MM.1S (cell line): Measurements from ENCODE around the gene GRK3.

Experiments
- DNase-seq: peaks from one replicate; pipeline ENCODE4 v3.0.0-alpha.2; 2015
- H2AFZ ChIP-seq: fragments of 300-600 bp; sonication (generic); 2 replicates; pipeline ENCODE4 v1.6.0; 2016; ENCODE audit warnings: antibody characterized with exemption, low read length
- H3F3A ChIP-seq: fragments of 300-600 bp; sonication (generic); 2 replicates; pipeline ENCODE4 v1.6.1; 2016; ENCODE audit warnings: mild to moderate bottlenecking, antibody characterized with exemption, low read length, moderate library complexity, mixed read lengths; ENCODE audit not compliant: insufficient read depth
- H3K27ac ChIP-seq: fragments of 300-600 bp; sonication (generic); 2 replicates; pipeline ENCODE4 v1.5.1; 2016; ENCODE audit warnings: mild to moderate bottlenecking, low read length
- H3K27me3 ChIP-seq: fragments of 300-600 bp; sonication (generic); replicated peaks from 2 replicates; pipeline ENCODE4 v1.6.0; 2016; ENCODE audit warnings: low read length; ENCODE audit not compliant: insufficient read depth
- H3K36me3 ChIP-seq: fragments of 300-600 bp; sonication (generic); replicated peaks from 2 replicates; pipeline ENCODE4 v1.6.1; 2016; ENCODE audit warnings: mild to moderate bottlenecking, low read length, mixed read lengths; ENCODE audit not compliant: insufficient read depth
- H3K4me1 ChIP-seq: fragments of 300-600 bp; sonication (generic); 2 replicates; pipeline ENCODE4 v1.6.1; 2016; ENCODE audit warnings: low read length, mixed read lengths
- H3K4me2 ChIP-seq: fragments of 300-600 bp; sonication (generic); 2 replicates; pipeline ENCODE4 v1.6.0; 2016; ENCODE audit warnings: low read depth, low read length
- H3K4me3 ChIP-seq: fragments of 300-600 bp; sonication (generic); 2 replicates; pipeline ENCODE4 v1.5.1; 2016; ENCODE audit warnings: low read length, mixed read lengths
- H3K79me2 ChIP-seq: fragments of 300-600 bp; sonication (generic); 2 replicates; pipeline ENCODE4 v1.6.1; 2016; ENCODE audit warnings: mixed run types, low read length, mixed read lengths
- H3K9ac ChIP-seq: fragments of 300-600 bp; sonication (generic); 2 replicates; pipeline ENCODE4 v1.6.1; 2016; ENCODE audit warnings: low read length, mixed read lengths
- H3K9me2 ChIP-seq: fragments of 300-600 bp; sonication (generic); replicated peaks from 2 replicates; pipeline ENCODE4 v1.6.1; 2016; ENCODE audit warnings: mild to moderate bottlenecking, low read length, mixed read lengths; ENCODE audit not compliant: insufficient read depth
- H3K9me3 ChIP-seq: fragments of 300-600 bp; sonication (generic); replicated peaks from 2 replicates; pipeline ENCODE4 v1.6.1; 2016; ENCODE audit warnings: mild to moderate bottlenecking, low read length, mixed read lengths; ENCODE audit not compliant: insufficient read depth
- H4K20me1 ChIP-seq: fragments of 300-600 bp; sonication (generic); 2 replicates; pipeline ENCODE4 v1.6.1; 2016; ENCODE audit warnings: mild to moderate bottlenecking, low read length, moderate library complexity, mixed read lengths; ENCODE audit not compliant: insufficient read depth
- EZH2 ChIP-seq: fragments of 300-600 bp; sonication (generic); optimal IDR thresholded peaks from 2 replicates; pipeline ENCODE3; 2017; ENCODE audit warnings: low read depth, mild to moderate bottlenecking, antibody characterized with exemption, low read length, mixed read lengths
- EZH2phosphoT487 ChIP-seq: fragments of 300-600 bp; sonication (generic); IDR thresholded peaks from 2 replicates; pipeline ENCODE4 v1.6.1; 2018; ENCODE audit warnings: antibody characterized with exemption, low read length
- TF ChIP-seq, protein P1 (sequence below): fragments of 300-600 bp; sonication (generic); IDR thresholded peaks from 2 replicates; pipeline ENCODE4 v1.5.1; 2016; ENCODE audit warnings: antibody characterized with exemption, low read length, mixed read lengths

GRK3 gene

DNA sequence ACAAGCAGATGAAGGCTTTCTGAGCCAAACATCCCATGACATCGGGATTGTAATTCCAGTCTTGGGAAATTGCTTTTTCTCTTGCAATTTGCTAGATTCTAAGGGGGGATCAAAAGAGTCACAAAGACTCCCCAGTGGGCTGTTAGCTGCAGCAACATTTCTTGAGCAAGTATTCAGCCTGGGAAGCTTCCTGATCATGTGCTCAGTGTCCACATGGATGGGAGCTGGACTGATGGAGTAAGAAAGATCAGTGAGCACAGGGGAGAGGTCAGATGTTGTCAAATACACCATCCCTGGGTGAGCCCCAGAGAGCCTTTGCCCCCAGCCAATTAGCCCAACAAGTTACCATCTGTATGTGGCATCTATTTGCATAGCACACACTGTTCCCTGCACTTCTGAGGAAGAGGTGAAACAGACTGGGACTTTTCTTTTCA is 10.2 kb upstream of the GRK3 start:
- Histone ChIP-seq H3K9me3 (no peaks in the 10 kb centered on the region), H3K4me2 (no peak overlapping the region), H3K27ac (no peak overlapping the region)

DNA sequence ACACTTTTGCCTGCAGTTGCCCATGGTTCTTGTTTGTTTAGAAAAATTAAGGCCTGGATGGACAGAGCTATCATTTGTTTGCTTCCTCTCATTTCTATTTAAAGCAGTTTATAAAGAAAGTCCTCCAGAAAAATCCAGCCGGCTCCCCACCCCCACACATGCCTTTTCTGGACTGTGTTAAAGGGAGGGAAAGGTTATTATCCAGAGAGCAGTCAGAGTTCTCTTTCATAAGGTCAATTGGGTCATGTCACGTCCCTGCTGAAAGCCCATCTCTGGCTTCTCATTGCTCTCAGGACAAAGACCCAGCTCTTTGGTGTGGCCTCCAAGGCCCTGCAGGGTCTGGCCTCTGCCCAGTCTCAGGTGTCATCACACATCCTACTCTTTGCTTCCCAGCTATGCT is 9.8 kb upstream of the GRK3 start:
- Histone ChIP-seq H3F3A (no peaks in the 10 kb centered on the region), H2AFZ (no peak overlapping the region), H4K20me1 (no peaks in the 10 kb centered on the region), H3K27ac (no peak overlapping the region), H3K4me1 (no peaks in the 10 kb centered on the region), H3K9me2 (no peaks in the 10 kb centered on the region), H3K4me2 (no peak overlapping the region), H3K9me3 (no peaks in the 10 kb centered on the region), H3K27me3 (no peaks in the 10 kb centered on the region), H3K9ac (no peak overlapping the region), H3K36me3 (no peaks in the 10 kb centered on the region), H3K79me2 (no peaks in the 10 kb centered on the region), H3K4me3 (no peak overlapping the region)
- TF ChIP-seq EZH2phosphoT487 (no peak), EZH2 (no peak)
- TF ChIP-seq, protein P1, sequence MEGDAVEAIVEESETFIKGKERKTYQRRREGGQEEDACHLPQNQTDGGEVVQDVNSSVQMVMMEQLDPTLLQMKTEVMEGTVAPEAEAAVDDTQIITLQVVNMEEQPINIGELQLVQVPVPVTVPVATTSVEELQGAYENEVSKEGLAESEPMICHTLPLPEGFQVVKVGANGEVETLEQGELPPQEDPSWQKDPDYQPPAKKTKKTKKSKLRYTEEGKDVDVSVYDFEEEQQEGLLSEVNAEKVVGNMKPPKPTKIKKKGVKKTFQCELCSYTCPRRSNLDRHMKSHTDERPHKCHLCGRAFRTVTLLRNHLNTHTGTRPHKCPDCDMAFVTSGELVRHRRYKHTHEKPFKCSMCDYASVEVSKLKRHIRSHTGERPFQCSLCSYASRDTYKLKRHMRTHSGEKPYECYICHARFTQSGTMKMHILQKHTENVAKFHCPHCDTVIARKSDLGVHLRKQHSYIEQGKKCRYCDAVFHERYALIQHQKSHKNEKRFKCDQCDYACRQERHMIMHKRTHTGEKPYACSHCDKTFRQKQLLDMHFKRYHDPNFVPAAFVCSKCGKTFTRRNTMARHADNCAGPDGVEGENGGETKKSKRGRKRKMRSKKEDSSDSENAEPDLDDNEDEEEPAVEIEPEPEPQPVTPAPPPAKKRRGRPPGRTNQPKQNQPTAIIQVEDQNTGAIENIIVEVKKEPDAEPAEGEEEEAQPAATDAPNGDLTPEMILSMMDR = no peak
- DNase-seq = no peak

More for the DNA sequence above, 10.2 kb upstream of the GRK3 start:
- H4K20me1 ChIP-seq = no peaks in the 10 kb centered on the region
- H3K4me3 ChIP-seq = no peak overlapping the region
- DNase-seq = no peak
- H3K9ac ChIP-seq = no peak overlapping the region
- H3K9me2 ChIP-seq = no peaks in the 10 kb centered on the region
- H2AFZ ChIP-seq = no peak overlapping the region
- H3K36me3 ChIP-seq = no peaks in the 10 kb centered on the region
- no peaks in the 10 kb centered on the region for H3K4me1 ChIP-seq
- H3F3A ChIP-seq = no peaks in the 10 kb centered on the region
- no peak for TF ChIP-seq EZH2
- no peaks in the 10 kb centered on the region for H3K79me2 ChIP-seq
- no peaks in the 10 kb centered on the region for H3K27me3 ChIP-seq

DNA sequence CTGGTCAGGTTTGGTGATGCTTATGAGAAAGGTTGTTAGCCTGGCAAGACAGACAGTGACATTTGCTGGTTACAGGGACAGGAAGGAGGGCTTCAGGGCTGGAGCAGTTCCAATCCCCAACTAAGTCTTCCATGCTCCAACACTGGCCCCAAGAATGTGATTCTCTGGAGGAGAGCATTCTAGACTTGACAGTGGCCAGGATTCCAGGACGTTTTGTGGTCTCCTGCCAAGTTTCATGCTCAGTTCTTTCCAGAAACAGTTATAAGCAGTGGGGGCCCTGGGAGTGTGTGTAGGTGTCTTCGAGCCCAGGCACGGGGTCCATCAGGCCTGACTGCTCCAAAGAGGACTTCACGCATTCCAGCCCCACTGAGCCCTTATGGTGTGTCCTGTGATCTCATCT is 8.9 kb upstream of the GRK3 start:
- H3K27ac ChIP-seq = no peak overlapping the region
- H3K4me1 ChIP-seq = no peaks in the 10 kb centered on the region
- no peaks in the 10 kb centered on the region for H4K20me1 ChIP-seq
- H3K9me3 ChIP-seq = no peaks in the 10 kb centered on the region
- H3K27me3 ChIP-seq = no peaks in the 10 kb centered on the region
- TF ChIP-seq, protein P1 = no peak
- TF ChIP-seq EZH2 = no peak
- TF ChIP-seq EZH2phosphoT487 = no peak
- H3K4me2 ChIP-seq = no peak overlapping the region
- H3K36me3 ChIP-seq = no peaks in the 10 kb centered on the region
- no peak for DNase-seq
- H3K4me3 ChIP-seq = no peak overlapping the region
- no peaks in the 10 kb centered on the region for H3K9me2 ChIP-seq
- no peak overlapping the region for H3K9ac ChIP-seq
- H2AFZ ChIP-seq = no peak overlapping the region
- H3F3A ChIP-seq = no peaks in the 10 kb centered on the region
- H3K79me2 ChIP-seq = no peaks in the 10 kb centered on the region

- H3K27me3 ChIP-seq = no peaks in the 10 kb centered on the region
- H3K27ac ChIP-seq = no peak overlapping the region
- no peaks in the 10 kb centered on the region for H3K36me3 ChIP-seq
- no peaks in the 10 kb centered on the region for H3K79me2 ChIP-seq
- no peaks in the 10 kb centered on the region for H3K9me3 ChIP-seq
- no peaks in the 10 kb centered on the region for H3K9me2 ChIP-seq
- H2AFZ ChIP-seq = no peak overlapping the region
- no peak for DNase-seq
- no peak overlapping the region for H3K4me3 ChIP-seq
- H3F3A ChIP-seq = no peaks in the 10 kb centered on the region
- H3K4me2 ChIP-seq = no peak overlapping the region
- no peaks in the 10 kb centered on the region for H4K20me1 ChIP-seq
- no peak overlapping the region for H3K9ac ChIP-seq
- H3K4me1 ChIP-seq = no peaks in the 10 kb centered on the region
- no peak for TF ChIP-seq EZH2
- TF ChIP-seq EZH2phosphoT487 = no peak
- TF ChIP-seq, protein P1 = no peak
These were observed 7.3 kb upstream of the GRK3 start for GRCh38 chr22:25557218-25557617.
